Right lobe of liver (tissue), 6 donors: ENCODE data around the gene RHBDD1. TPM values are rescaled to one million over a fixed set of nuclear protein-coding genes. Genes with fewer than 3 reads are reported as not detected.

Source experiments
- ATAC-seq, 4 donors: fragments of 200-7000 bp; cut with Tn5 transposase; one replicate each; pipeline ENCODE4 v1.9.1; 2020; ENCODE audit warnings: mild to moderate bottlenecking in 4 of 4, moderate library complexity in 4 of 4
- DNase-seq, 3 donors: peaks; one replicate each; pipeline ENCODE4 v3.0.0-alpha.2; 2020
- H3K27ac ChIP-seq, 3 donors: fragments of 200-600 bp; one replicate each; pipeline ENCODE4 v1.8.0; 2022
- H3K27me3 ChIP-seq, 2 donors: fragments of 200-600 bp; one replicate each; pipeline ENCODE4 v1.8.0; 2022
- H3K36me3 ChIP-seq, 4 donors: fragments of 200-600 bp; sonication (generic) in 1 of 4; one replicate each; pipeline versions ENCODE4 v1.5.1 to v1.8.0; 2017 to 2022; ENCODE audit warnings: control low read depth in 1 of 4
- H3K4me1 ChIP-seq, 4 donors: fragments of 200-600 bp; sonication (generic) in 1 of 4; one replicate each; pipeline versions ENCODE4 v1.5.1 to v1.8.0; 2017 to 2022; ENCODE audit warnings: control low read depth in 1 of 4
- H3K4me3 ChIP-seq, 3 donors: fragments of 200-600 bp; one replicate each; pipeline ENCODE4 v1.8.0; 2022
- H3K9me3 ChIP-seq, 4 donors: fragments of 200-600 bp; sonication (generic) in 1 of 4; one replicate each; pipeline versions ENCODE4 v1.5.1 to v1.8.0; 2017 to 2022; ENCODE audit warnings: control low read depth in 1 of 4
- POLR2A ChIP-seq: fragments of 450-650 bp; IDR thresholded peaks from one replicate; pipeline ENCODE4 v1.6.1; 2017; ENCODE audit warnings: antibody characterized with exemption, mild to moderate bottlenecking
- WGBS: methylation state at CpG from one replicate; pipeline ENCODE4 v1.1.6; 2018; ENCODE audit warnings: low coverage, low lambda C conversion rate; ENCODE audit not compliant: insufficient coverage; ENCODE audit errors: missing lambda C conversion rate; 5-methylcytosine and 5-hydroxymethylcytosine counted together
- intact Hi-C, 2 donors: fragments of 100-400 bp; cut with DNase I; formaldehyde crosslinking; loops; one replicate each; pipeline versions ENCODE4 v1.11.2 to v1.14.1; 2022
- total RNA-seq, 6 experiments: library from RNA; depleted of rRNA in 2 of 6; stranded (reverse); fragments of >200 nt in 2 of 6; fragmentation: NEBNext Ultra II Directional in 3 of 6; extraction: Animal tissue kit (Norgen Biotek cat#: 25700) in 3 of 6; gene quantifications; one replicate each; pipeline versions ENCODE4 v1.1.0 to v1.2.4, GENCODE V29; 2016 to 2023
- TF ChIP-seq, protein P1 (sequence below), 4 donors: fragments of 200-600 bp in 3 of 4; fragments of 450-650 bp in 1 of 4; IDR thresholded peaks; one replicate each; pipeline versions ENCODE4 v1.5.1 to v1.8.0; 2016 to 2022; ENCODE audit warnings: antibody characterized with exemption in 4 of 4, mild to moderate bottlenecking in 2 of 4
- donor health status: DM: no; HTN: yes; CAD: no.
- donor health status: DM: no; HTN: no; CAD: no.
- donor health status: DM: no; HTN: no; CAD: no.
- donor health status: DM: no; HTN: yes; CAD: no.
- donor health status: DM: no; HTN: yes; CAD: no.

The RHBDD1 gene
- total RNA-seq, 6 experiments from 2014 or later = 14.7 to 25.3 (median 21.0) TPM

DNA sequence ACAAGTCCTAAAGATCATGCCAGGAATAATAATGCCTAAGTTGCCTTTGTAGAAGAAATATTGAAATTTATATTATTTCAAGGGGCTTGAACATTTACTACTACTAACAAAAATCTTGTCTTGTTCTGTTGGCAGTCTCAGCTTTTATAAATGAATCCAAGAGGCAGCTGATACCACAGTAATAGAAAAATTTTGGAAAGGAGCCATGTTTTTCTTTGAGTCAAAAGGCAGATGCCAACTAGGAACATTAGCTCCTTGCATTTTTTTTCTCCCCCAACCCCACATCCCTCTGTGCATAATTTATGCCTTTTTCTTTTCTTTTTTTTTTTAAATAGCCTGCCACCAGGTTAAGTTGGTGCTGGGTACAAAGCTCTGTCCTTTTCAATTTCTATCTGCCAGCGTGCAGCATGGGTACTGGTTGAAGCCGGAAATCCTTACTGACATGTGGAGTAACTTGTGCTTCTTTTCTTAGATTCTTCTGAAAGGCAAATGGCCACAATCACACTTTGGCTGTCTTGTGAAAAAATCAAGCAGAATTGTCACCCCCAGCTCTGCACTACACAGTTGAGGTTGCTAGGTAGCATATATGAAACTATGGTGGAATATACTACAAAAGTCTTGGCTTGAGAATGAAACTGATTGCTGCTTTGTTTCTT lies 98.8 kb downstream of the RHBDD1 start:
- Histone ChIP-seq H3K27ac (no peak overlapping the region), H3K4me1 (no peaks in the 10 kb centered on the region), H3K27me3 (no peaks in the 10 kb centered on the region), H3K36me3 (no peaks in the 10 kb centered on the region), H3K4me3 (no peak overlapping the region), H3K9me3 (no peaks in the 10 kb centered on the region)
- no peak for ATAC-seq
- WGBS = 89% methylated on average over 2 of the region's 2 CpGs
- DNase-seq = no peak
- no peak for TF ChIP-seq POLR2A
- TF ChIP-seq, protein P1, sequence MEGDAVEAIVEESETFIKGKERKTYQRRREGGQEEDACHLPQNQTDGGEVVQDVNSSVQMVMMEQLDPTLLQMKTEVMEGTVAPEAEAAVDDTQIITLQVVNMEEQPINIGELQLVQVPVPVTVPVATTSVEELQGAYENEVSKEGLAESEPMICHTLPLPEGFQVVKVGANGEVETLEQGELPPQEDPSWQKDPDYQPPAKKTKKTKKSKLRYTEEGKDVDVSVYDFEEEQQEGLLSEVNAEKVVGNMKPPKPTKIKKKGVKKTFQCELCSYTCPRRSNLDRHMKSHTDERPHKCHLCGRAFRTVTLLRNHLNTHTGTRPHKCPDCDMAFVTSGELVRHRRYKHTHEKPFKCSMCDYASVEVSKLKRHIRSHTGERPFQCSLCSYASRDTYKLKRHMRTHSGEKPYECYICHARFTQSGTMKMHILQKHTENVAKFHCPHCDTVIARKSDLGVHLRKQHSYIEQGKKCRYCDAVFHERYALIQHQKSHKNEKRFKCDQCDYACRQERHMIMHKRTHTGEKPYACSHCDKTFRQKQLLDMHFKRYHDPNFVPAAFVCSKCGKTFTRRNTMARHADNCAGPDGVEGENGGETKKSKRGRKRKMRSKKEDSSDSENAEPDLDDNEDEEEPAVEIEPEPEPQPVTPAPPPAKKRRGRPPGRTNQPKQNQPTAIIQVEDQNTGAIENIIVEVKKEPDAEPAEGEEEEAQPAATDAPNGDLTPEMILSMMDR (IDR thresholded peaks at IDR 0.05) = no peak
- intact Hi-C loops = no loop called here

DNA sequence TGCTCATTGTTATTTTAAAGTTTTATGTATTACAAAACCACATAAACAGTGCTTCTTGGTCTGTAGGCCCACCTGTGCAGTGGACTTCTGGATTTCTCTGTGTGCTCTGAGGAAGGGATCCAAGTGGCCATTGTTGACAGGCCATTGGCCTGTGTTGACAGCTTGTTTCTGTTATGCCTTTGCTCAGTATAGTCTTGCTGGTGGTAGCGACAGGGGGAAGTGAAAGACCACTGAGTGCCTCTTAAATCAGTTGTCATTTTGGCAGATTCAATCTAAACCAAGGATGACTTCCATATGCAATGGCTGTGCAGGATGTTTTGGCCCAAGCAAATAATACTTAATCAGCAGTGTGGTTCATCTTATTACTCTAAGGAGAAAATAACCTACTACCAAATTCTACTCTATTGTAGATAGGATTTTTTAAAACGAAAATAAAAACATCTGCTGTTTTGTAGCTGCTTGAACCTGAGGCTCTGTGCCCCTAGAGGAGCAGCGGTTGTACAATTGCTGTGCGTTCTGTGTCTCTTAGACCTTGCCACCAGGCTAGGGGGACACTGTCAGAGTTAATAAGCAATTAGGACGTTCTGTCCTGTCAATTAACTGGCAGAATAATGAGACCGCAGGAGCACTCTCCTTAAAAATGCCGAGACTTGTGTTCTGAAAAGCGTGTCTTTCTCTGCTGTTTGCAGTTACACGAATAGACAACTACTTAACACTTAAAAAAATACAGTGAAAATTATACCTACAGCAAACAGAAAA lies 108.2 kb downstream of the RHBDD1 start:
- Histone ChIP-seq H3K9me3 (no peaks in the 10 kb centered on the region), H3K4me1 (no peaks in the 10 kb centered on the region), H3K36me3 (no peaks in the 10 kb centered on the region), H3K27me3 (no peaks in the 10 kb centered on the region), H3K4me3 (no peak overlapping the region), H3K27ac (no peak overlapping the region)
- no peak for ATAC-seq
- 77% methylated on average over 6 of the region's 9 CpGs for WGBS
- intact Hi-C loops = no loop called here
- DNase-seq = no peak
- TF ChIP-seq, protein P1 (IDR thresholded peaks at IDR 0.05) = no peak
- no peak for TF ChIP-seq POLR2A

DNA sequence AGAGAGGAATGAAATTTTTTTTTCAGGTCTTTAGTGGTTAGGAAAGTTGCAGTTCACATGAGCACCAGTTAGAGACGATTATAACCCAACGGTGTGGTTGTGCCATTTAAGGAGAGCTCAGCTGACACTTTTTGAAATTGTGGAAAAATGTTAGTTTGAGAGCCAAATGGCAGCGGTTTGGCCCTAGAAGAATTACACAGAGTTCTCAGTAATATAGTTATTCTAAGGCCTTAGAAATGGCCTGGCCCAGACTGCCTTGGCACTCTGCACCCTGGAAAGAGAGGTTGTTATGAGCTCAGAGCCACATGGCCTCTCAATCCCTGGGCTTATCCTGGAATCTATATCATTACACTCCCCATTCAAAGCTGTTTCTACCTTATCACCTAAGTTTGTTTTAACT lies 117.4 kb downstream of the RHBDD1 start:
- no peak for ATAC-seq
- Histone ChIP-seq H3K27me3 (no peaks in the 10 kb centered on the region), H3K4me3 (no peak overlapping the region), H3K4me1 (no peaks in the 10 kb centered on the region), H3K27ac (no peak overlapping the region), H3K9me3 (no peaks in the 10 kb centered on the region), H3K36me3 (no peaks in the 10 kb centered on the region)
- WGBS = 93% methylated on average over 3 of the region's 3 CpGs
- TF ChIP-seq POLR2A = no peak
- TF ChIP-seq, protein P1 (IDR thresholded peaks at IDR 0.05) = no peak
- intact Hi-C loops = no loop called here
- DNase-seq = no peak

DNA sequence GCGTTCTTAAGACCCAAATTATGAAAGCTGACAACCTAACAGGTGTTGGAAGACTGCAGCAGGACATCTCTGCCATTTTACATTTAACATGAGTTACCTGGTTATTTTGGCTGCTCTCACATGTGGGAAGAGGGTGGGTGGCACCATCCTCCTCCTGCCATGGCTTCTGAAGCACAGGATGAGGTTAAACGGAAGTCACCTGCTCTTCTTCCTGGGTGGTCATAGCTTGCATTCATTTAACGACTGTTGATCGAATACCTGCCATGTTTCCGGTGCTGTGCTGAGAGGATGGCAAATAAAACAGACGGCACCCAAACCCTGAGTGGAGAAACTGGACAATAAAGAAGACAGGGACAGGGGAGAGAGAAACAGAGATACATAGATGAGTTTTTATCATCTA lies 118.0 kb downstream of the RHBDD1 start:
- Histone ChIP-seq H3K36me3 (no peaks in the 10 kb centered on the region), H3K4me3 (no peak overlapping the region), H3K4me1 (no peaks in the 10 kb centered on the region), H3K27me3 (no peaks in the 10 kb centered on the region), H3K27ac (no peak overlapping the region), H3K9me3 (no peaks in the 10 kb centered on the region)
- DNase-seq (no peak), ATAC-seq (no peak)
- WGBS = 88% methylated on average over 5 of the region's 6 CpGs
- intact Hi-C loops = no loop called here
- TF ChIP-seq, protein P1 (IDR thresholded peaks at IDR 0.05) = no peak
- no peak for TF ChIP-seq POLR2A
